ENCODE data around the gene NUS1. TPM values are rescaled to one million over a fixed set of nuclear protein-coding genes. Genes with fewer than 3 reads are reported as not detected.
"Not testable (repeated sequence)": the region's sequence is repeated elsewhere in the genome, so short reads cannot be mapped to it uniquely, and the experiment has no call there.

NUS1 gene
- total RNA-seq, 1 donor from 2014 or later: 43.4 TPM

DNA sequence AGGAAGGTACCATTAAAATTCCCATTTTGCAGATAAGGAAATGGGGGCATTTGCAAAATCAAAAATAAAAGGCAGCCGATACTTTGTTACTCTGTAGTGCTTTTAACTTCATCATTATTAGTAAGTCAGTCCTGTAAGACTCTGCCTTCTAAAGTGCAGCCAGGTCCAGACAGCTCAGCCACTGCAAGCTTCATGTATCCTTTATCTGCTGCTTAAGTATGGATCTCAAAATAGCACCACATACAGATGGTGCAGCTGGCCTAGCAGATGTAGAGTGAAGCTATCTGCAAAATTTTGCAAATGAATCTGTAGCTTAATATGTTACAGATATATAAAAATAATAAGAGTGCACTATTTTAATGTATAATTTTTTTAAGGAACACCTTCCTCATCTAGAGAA is 53.4 kb downstream of the NUS1 start:
- no peaks in the 10 kb centered on the region for H3K36me3 ChIP-seq
- no peak overlapping the region for H3K4me3 ChIP-seq
- TF ChIP-seq CTCF (IDR thresholded peaks at IDR 0.05): no peak
- no peaks in the 10 kb centered on the region for H3K27me3 ChIP-seq
- no peaks in the 10 kb centered on the region for H3K4me1 ChIP-seq
- no peak overlapping the region for H3K27ac ChIP-seq
- no peaks in the 10 kb centered on the region for H3K9me3 ChIP-seq
- DNase-seq: no peak
- intact Hi-C loops (cut with DNase I): no loop called here
- ATAC-seq: no peak

GRCh38 chr6:117729613-117730012 is 54.3 kb downstream of the NUS1 start:
- Histone ChIP-seq H3K27ac (no peak overlapping the region), H3K4me1 (no peaks in the 10 kb centered on the region), H3K27me3 (no peaks in the 10 kb centered on the region), H3K9me3 (no peaks in the 10 kb centered on the region), H3K4me3 (no peak overlapping the region), H3K36me3 (no peaks in the 10 kb centered on the region)
- intact Hi-C loops (cut with DNase I): no loop called here
- ATAC-seq (no peak), DNase-seq (no peak)
- TF ChIP-seq CTCF (IDR thresholded peaks at IDR 0.05): no peak

DNA sequence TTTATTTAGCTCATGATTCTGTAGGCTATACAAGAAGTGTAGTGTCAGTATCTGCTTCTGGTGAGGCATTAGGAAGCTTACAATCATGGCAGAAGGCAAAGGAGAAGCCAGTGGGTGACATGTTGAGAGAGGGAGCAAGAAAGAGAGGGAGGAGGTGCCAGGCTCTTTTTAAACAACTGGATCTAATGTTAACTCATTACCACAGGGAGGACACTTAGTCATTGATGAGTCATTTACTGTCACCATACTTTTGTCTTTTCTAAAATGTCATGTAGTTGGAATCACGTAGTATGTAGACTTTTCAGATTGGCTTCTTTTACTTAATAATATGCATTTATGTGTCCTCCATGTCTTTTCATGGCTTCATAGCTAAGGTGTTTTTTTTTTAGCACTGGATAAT is 58.1 kb downstream of the NUS1 start:
- no peak overlapping the region for H3K27ac ChIP-seq
- no peaks in the 10 kb centered on the region for H3K27me3 ChIP-seq
- no peak for DNase-seq
- no peak for TF ChIP-seq CTCF (IDR thresholded peaks at IDR 0.05)
- no peak for ATAC-seq
- H3K9me3 ChIP-seq: no peaks in the 10 kb centered on the region
- no peaks in the 10 kb centered on the region for H3K36me3 ChIP-seq
- intact Hi-C loops (cut with DNase I): no loop called here
- H3K4me3 ChIP-seq: no peak overlapping the region
- H3K4me1 ChIP-seq: no peaks in the 10 kb centered on the region

DNA sequence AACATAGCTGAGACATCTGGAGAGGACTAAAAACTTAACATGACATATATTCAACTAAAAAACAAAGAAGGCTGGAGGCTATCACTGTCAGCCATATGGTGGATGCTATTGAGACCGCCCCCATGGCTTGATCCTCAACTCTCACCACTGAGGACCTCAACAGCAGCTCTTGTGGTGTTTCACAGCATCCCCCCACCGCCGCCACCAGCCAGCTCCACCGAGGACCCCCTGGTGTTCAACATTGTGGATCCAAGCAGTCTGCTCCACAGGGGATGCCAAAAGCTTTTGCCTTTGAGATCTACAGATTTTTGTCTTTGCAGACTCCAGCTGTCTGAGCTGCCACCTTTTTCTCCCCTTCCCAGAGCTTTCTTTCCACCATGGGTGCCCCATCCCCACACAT is 64.6 kb downstream of the NUS1 start:
- no peak overlapping the region for H3K27ac ChIP-seq
- ATAC-seq (no peak), DNase-seq (no peak)
- intact Hi-C loops (cut with DNase I): no loop called here
- H3K4me3 ChIP-seq: no peak overlapping the region
- no peaks in the 10 kb centered on the region for H3K36me3 ChIP-seq
- TF ChIP-seq CTCF (IDR thresholded peaks at IDR 0.05): no peak
- H3K9me3 ChIP-seq: no peaks in the 10 kb centered on the region
- no peaks in the 10 kb centered on the region for H3K27me3 ChIP-seq
- H3K4me1 ChIP-seq: no peaks in the 10 kb centered on the region

GRCh38 chr6:117740605-117741004 is 65.3 kb downstream of the NUS1 start:
- DNase-seq: no peak
- no peak overlapping the region for H3K4me3 ChIP-seq
- no peak for ATAC-seq
- H3K4me1 ChIP-seq: no peaks in the 10 kb centered on the region
- intact Hi-C loops (cut with DNase I): no loop called here
- TF ChIP-seq CTCF (IDR thresholded peaks at IDR 0.05): no peak
- no peak overlapping the region for H3K27ac ChIP-seq
- no peaks in the 10 kb centered on the region for H3K27me3 ChIP-seq
- H3K36me3 ChIP-seq: no peaks in the 10 kb centered on the region
- no peaks in the 10 kb centered on the region for H3K9me3 ChIP-seq

DNA sequence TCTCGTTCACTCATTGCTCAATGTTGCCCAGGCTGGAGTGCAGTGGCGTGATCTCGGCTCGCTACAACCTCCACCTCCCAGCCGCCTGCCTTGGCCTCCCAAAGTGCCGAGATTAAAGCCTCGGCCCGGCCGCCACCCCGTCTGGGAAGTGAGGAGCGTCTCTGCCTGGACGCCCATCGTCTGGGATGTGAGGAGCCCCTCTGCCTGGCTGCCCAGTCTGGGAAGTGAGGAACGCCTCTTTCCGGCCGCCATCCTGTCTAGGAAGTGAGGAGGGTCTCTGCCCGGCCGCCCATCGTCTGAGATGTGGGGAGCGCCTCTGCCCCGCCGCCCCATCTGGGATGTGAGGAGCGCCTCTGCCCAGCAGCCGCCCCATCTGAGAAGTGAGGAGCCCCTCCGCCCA is 75.4 kb downstream of the NUS1 start:
- H3K27ac ChIP-seq; DNase-seq; ATAC-seq; H3K9me3 ChIP-seq; intact Hi-C loops (cut with DNase I); H3K4me1 ChIP-seq; H3K4me3 ChIP-seq; H3K36me3 ChIP-seq; H3K27me3 ChIP-seq: not testable (repeated sequence)

Other genes with a start within 250 kb of the NUS1 start
- 163 TPM for gene ROS1, start 249.5 kb upstream of the NUS1 start, total RNA-seq
- 19.5 TPM for gene DCBLD1, start 192.8 kb upstream of the NUS1 start, total RNA-seq
- gene GOPC, start 73.0 kb upstream of the NUS1 start, total RNA-seq: 21.5 TPM
- gene SLC35F1, start 231.8 kb downstream of the NUS1 start, total RNA-seq: 0.29 TPM